HG03097 (cell line): ENCODE results near the gene INPP5A.

ENCODE experiments used
- ATAC-seq: cut with Tn5 transposase; IDR thresholded peaks from one replicate; pipeline ENCODE4 v1.9.1; 2021; ENCODE audit not compliant: unreplicated experiment, low FRiP score

INPP5A gene

GRCh38 chr10:132710746-132711612, 173.4 kb downstream of the INPP5A start:
- no peak for ATAC-seq

GRCh38 chr10:132711613-132712121, 174.1 kb downstream of the INPP5A start:
- no peak for ATAC-seq

GRCh38 chr10:132712291-132712690, 174.7 kb downstream of the INPP5A start:
- ATAC-seq: no peak

GRCh38 chr10:132712743-132713142, 175.2 kb downstream of the INPP5A start:
- ATAC-seq: no peak

- ATAC-seq: no peak
Measured at GRCh38 chr10:132713421-132714095, 176.0 kb downstream of the INPP5A start.

- no peak for ATAC-seq
Measured at GRCh38 chr10:132714096-132714985, 176.8 kb downstream of the INPP5A start.

- ATAC-seq: no peak
Measured at GRCh38 chr10:132714986-132715775, 177.6 kb downstream of the INPP5A start.

- no peak for ATAC-seq
Measured at GRCh38 chr10:132715776-132716680, 178.4 kb downstream of the INPP5A start.

- ATAC-seq: no peak
Measured at GRCh38 chr10:132716691-132717490, 179.3 kb downstream of the INPP5A start.

GRCh38 chr10:132721725-132722124, 184.1 kb downstream of the INPP5A start:
- ATAC-seq: no peak

- no peak for ATAC-seq
Measured at GRCh38 chr10:132722394-132723329, 185.1 kb downstream of the INPP5A start.

GRCh38 chr10:132723330-132723970, 185.9 kb downstream of the INPP5A start:
- ATAC-seq: no peak

GRCh38 chr10:132724446-132724845, 186.9 kb downstream of the INPP5A start:
- ATAC-seq: no peak

GRCh38 chr10:132725202-132725601, 187.6 kb downstream of the INPP5A start:
- no peak for ATAC-seq

- no peak for ATAC-seq
Measured at GRCh38 chr10:132726194-132726593, 188.6 kb downstream of the INPP5A start.

- no peak for ATAC-seq
Measured at GRCh38 chr10:132726951-132727350, 189.4 kb downstream of the INPP5A start.

- ATAC-seq: no peak
Measured at GRCh38 chr10:132727411-132727810, 189.8 kb downstream of the INPP5A start.
